ENCODE data around the gene DCAF6. TPM values are rescaled to one million over a fixed set of nuclear protein-coding genes. Genes with fewer than 3 reads are reported as not detected.

DCAF6 gene
- total RNA-seq, 6 experiments from 2014 or later, result 52.5 to 59.4 (median 55.3) TPM

- Mint-ChIP-seq H3K4me1 (ENCODE audit: low read depth) (peaks cover 12% of the 10 kb centered on the region), H3K4me3 (no peak overlapping the region), H3K27me3 (ENCODE audit: insufficient read depth) (peaks cover 1% of the 10 kb centered on the region; the same call in 1 of the 2 replicates), H3K36me3 (ENCODE audit: low read depth) (no peaks in the 10 kb centered on the region; the same call in 1 of the 2 replicates), H3K27ac (no peak overlapping the region), H3K9me3 (no peaks in the 10 kb centered on the region)
- no peak for DNase-seq
- no peak for TF ChIP-seq CTCF (IDR thresholded peaks at IDR 0.05)
These were observed 153.5 kb downstream of the DCAF6 start for GRCh38 chr1:168089979-168090337.

- Mint-ChIP-seq H3K36me3 (ENCODE audit: low read depth) (no peaks in the 10 kb centered on the region; the same call in 1 of the 2 replicates), H3K27ac (no peak overlapping the region), H3K4me3 (no peak overlapping the region), H3K27me3 (ENCODE audit: insufficient read depth) (peaks cover 1% of the 10 kb centered on the region; the same call in 1 of the 2 replicates), H3K4me1 (ENCODE audit: low read depth) (peaks cover 12% of the 10 kb centered on the region), H3K9me3 (no peaks in the 10 kb centered on the region)
- no peak for DNase-seq
- TF ChIP-seq CTCF (IDR thresholded peaks at IDR 0.05), result no peak
These were observed 153.9 kb downstream of the DCAF6 start for GRCh38 chr1:168090395-168090794.

GRCh38 chr1:168091063-168091462 lies 154.6 kb downstream of the DCAF6 start:
- no peak for DNase-seq
- no peaks in the 10 kb centered on the region for H3K9me3 Mint-ChIP-seq
- peaks cover 12% of the 10 kb centered on the region for H3K4me1 Mint-ChIP-seq (ENCODE audit: low read depth)
- H3K36me3 Mint-ChIP-seq (ENCODE audit: low read depth), result no peaks in the 10 kb centered on the region; the same call in 1 of the 2 replicates
- no peak overlapping the region for H3K4me3 Mint-ChIP-seq
- TF ChIP-seq CTCF (IDR thresholded peaks at IDR 0.05), result no peak
- peaks cover 1% of the 10 kb centered on the region; the same call in 1 of the 2 replicates for H3K27me3 Mint-ChIP-seq (ENCODE audit: insufficient read depth)
- H3K27ac Mint-ChIP-seq, result no peak overlapping the region

DNA sequence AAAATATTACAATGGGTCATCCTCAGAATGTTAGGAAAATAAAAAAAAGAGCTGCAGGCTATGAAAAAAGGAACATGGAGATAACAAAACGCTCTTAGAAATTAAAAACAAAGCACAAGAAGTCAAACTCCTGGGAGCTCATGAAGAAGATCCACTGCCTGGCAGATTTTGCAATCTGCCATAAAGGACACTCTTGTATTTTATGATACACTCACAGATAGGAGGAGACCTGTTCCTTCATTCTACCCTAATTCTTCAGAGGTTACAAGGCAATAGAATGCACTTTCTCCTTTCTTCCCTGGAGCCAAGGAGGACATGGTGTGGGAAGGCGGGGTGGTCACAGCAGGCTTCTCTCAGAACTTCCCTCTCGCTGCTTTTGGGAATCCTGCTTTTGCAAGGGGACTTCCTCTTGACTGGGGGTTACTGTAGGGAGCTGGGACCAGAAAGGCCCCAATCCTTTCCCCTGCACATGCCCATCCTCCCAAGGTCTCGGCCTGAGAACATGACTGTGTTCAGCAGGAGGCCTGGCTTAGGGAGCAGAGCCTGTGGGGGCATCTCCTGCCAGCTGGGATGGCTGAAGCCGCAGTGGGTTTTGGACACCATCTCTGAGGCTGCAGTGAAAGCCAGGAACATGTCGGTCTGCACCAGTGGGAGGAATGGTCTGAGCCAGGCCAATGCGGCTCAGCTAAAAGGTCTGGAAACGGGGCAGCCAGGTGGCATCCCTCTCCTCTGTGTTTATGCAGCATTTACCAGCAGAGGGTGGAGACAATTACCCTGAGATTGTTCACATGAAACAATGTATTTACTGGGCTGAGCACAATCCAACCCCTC lies 155.5 kb downstream of the DCAF6 start:
- H3K27ac Mint-ChIP-seq, result no peak overlapping the region
- no peak for DNase-seq
- peaks cover 1% of the 10 kb centered on the region; the same call in 1 of the 2 replicates for H3K27me3 Mint-ChIP-seq (ENCODE audit: insufficient read depth)
- no peaks in the 10 kb centered on the region; the same call in 1 of the 2 replicates for H3K36me3 Mint-ChIP-seq (ENCODE audit: low read depth)
- no peak overlapping the region for H3K4me3 Mint-ChIP-seq
- peaks cover 12% of the 10 kb centered on the region for H3K4me1 Mint-ChIP-seq (ENCODE audit: low read depth)
- TF ChIP-seq CTCF (IDR thresholded peaks at IDR 0.05), result no peak
- H3K9me3 Mint-ChIP-seq, result no peaks in the 10 kb centered on the region

DNA sequence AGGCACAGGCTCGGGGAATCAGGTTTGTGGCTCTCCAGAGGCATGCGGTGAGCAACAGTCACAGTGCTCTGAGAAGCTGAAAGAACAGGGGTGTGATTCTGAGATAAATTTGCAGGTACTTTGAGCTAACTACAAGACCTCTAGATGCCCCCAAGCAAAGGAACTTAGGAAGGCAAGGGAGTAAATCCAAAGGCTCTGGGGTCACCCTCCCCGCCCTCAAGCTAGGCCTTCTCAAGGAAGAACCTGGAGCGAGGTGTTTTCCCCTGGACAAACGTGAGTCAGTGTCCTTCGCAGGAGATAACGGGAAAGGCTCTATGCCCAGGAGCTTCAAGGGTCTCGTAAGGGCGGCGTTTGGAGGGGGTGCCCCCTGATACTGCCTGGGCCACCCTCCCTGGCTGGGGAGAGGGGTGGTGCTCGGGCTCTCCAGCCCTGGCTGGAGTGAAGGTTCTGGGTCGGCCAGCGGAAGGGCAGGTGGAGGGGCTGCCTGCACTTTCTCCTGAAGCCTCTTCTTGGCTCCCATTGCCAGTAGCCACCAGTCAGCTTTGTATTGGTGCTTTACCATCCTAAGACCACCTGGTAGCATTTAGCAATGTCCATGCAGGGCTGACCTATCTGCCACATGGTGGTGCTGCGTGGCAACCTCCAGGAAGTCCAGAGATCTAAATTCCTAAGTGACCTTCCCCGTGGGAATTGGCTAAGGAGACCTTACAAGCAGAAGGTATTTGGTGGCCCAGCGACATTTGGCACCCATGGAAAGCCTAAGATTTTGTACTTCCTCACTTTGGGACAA lies 156.3 kb downstream of the DCAF6 start:
- H3K27me3 Mint-ChIP-seq (ENCODE audit: insufficient read depth), result peaks cover 1% of the 10 kb centered on the region; the same call in 1 of the 2 replicates
- no peak overlapping the region for H3K27ac Mint-ChIP-seq
- TF ChIP-seq CTCF (IDR thresholded peaks at IDR 0.05), result peak; percentile 59
- peak; percentile 11 for DNase-seq
- H3K9me3 Mint-ChIP-seq, result no peaks in the 10 kb centered on the region
- no peak overlapping the region for H3K4me3 Mint-ChIP-seq
- no peaks in the 10 kb centered on the region; the same call in 1 of the 2 replicates for H3K36me3 Mint-ChIP-seq (ENCODE audit: low read depth)
- H3K4me1 Mint-ChIP-seq (ENCODE audit: low read depth), result peaks cover 12% of the 10 kb centered on the region
